ENCODE results near the gene MORC3. TPM values are rescaled to one million over a fixed set of nuclear protein-coding genes. Genes with fewer than 3 reads are reported as not detected.
"Not testable (repeated sequence)": the region's sequence is repeated elsewhere in the genome, so short reads cannot be mapped to it uniquely, and the experiment has no call there.

MORC3 gene
- total and polyA plus RNA-seq, 12 donors, result 12.5 to 32.4 (median 23.6) TPM

- 95 to 98% (median 97%) methylated on average over 3 of the region's 3 CpGs for WGBS, 4 donors
- Histone ChIP-seq H3K27me3 (no peaks in the 10 kb centered on the region), H3K27ac (no peak overlapping the region), H3K9me3 (replicated peaks in 1 of 3) (no peaks in the 10 kb centered on the region), H3K4me1 (replicated peaks in 1 of 2) (peaks cover 0 to 5% of the 10 kb centered on the region in 2 donors), H3K36me3 (replicated peaks in 1 of 2) (peaks cover 0 to 50% of the 10 kb centered on the region in 2 donors), H3K4me3 (no peak overlapping the region)
- TF ChIP-seq POLR2A (IDR thresholded peaks at IDR 0.05) (no peak), CTCF (IDR thresholded peaks at IDR 0.05) (no peak)
- intact Hi-C loops (cut with DNase I), result no loop called here
- no peak for DNase-seq
Observed at GRCh38 chr21:36337099-36337509, 17.1 kb downstream of the MORC3 start.

- H3K36me3 ChIP-seq (replicated peaks in 1 of 2), result peaks cover 0 to 69% of the 10 kb centered on the region in 2 donors
- intact Hi-C loops (cut with DNase I), result no loop called here
Observed at GRCh38 chr21:36338975-36339374, 19.0 kb downstream of the MORC3 start.

GRCh38 chr21:36342581-36342980, 22.6 kb downstream of the MORC3 start:
- DNase-seq; H3K9me3 ChIP-seq (replicated peaks in 1 of 3); H3K4me1 ChIP-seq (replicated peaks in 1 of 2); H3K27me3 ChIP-seq; H3K27ac ChIP-seq; intact Hi-C loops (cut with DNase I); H3K4me3 ChIP-seq: not testable (repeated sequence)
- WGBS, 4 donors, result 87 to 97% (median 94%) methylated on average over 7 of the region's 7 CpGs
- H3K36me3 ChIP-seq (replicated peaks in 1 of 2), result peaks cover 0 to 95% of the 10 kb centered on the region in 2 donors

More at GRCh38 chr21:36338975-36339374, 19.0 kb downstream of the MORC3 start:
- H3K27me3 ChIP-seq, result no peaks in the 10 kb centered on the region
- no peak for TF ChIP-seq POLR2A (IDR thresholded peaks at IDR 0.05)
- TF ChIP-seq CTCF (IDR thresholded peaks at IDR 0.05), result no peak
- no peak for DNase-seq
- H3K9me3 ChIP-seq (replicated peaks in 1 of 3), result no peaks in the 10 kb centered on the region
- H3K27ac ChIP-seq, result no peak overlapping the region
- 95 to 96% (median 96%) methylated on average over 10 of the region's 10 CpGs for WGBS, 4 donors
- no peak overlapping the region for H3K4me3 ChIP-seq
- H3K4me1 ChIP-seq (replicated peaks in 1 of 2), result no peaks in the 10 kb centered on the region

- WGBS, 4 donors, result 64 to 89% (median 86%) methylated on average over 1 of the region's 1 CpG
Observed at GRCh38 chr21:36344931-36345330, 24.9 kb downstream of the MORC3 start.

More at GRCh38 chr21:36344931-36345330, 24.9 kb downstream of the MORC3 start:
- DNase-seq, result no peak
- H3K36me3 ChIP-seq (replicated peaks in 1 of 2), result peaks cover 0 to 95% of the 10 kb centered on the region in 2 donors
- no peak overlapping the region for H3K4me3 ChIP-seq
- H3K27me3 ChIP-seq, result no peaks in the 10 kb centered on the region
- no peaks in the 10 kb centered on the region for H3K9me3 ChIP-seq (replicated peaks in 1 of 3)
- H3K27ac ChIP-seq, result no peak overlapping the region
- peaks cover 0 to 4% of the 10 kb centered on the region in 2 donors for H3K4me1 ChIP-seq (replicated peaks in 1 of 2)
- intact Hi-C loops (cut with DNase I), result no loop called here
- no peak for TF ChIP-seq CTCF (IDR thresholded peaks at IDR 0.05)
- no peak for TF ChIP-seq POLR2A (IDR thresholded peaks at IDR 0.05)
